ENCODE data around the gene ATP2B2. TPM values are rescaled to one million over a fixed set of nuclear protein-coding genes. Genes with fewer than 3 reads are reported as not detected.

The ATP2B2 gene
- total and polyA plus RNA-seq, 2 of the 8 experiments (the other 6 are each of a cell fraction or from before 2014, with no cell fraction given), result 0.14 to 1.2 TPM

GRCh38 chr3:10444110-10444429 is 61.3 kb downstream of the ATP2B2 start:
- Histone ChIP-seq H2BK15ac (ENCODE audit: low read length) (no peak overlapping the region), H4K20me1 (replicated peaks in 1 of 2; ENCODE audit: control insufficient read depth in 1 of 2, insufficient read depth in 2 of 2, low read length in 2 of 2) (no peaks in the 10 kb centered on the region), H2BK5ac (ENCODE audit: low read depth, low read length) (no peak overlapping the region), H3K27me3 (replicated peaks in 1 of 4; ENCODE audit: control insufficient read depth in 3 of 4, extremely low read depth in 1 of 4, insufficient read depth in 3 of 4, low read length in 3 of 4) (no peaks in the 10 kb centered on the region), H3K4ac (replicated peaks; ENCODE audit: insufficient read length, low read depth, low read length) (no peak overlapping the region), H3K4me3 (ENCODE audit: extremely low read depth in 1 of 4, insufficient read depth in 2 of 4, low read depth in 3 of 4, low read length in 4 of 4) (no peak overlapping the region), H3K18ac (ENCODE audit: extremely low read depth, low read length) (no peak overlapping the region), H3K9ac (replicated peaks in 1 of 4; ENCODE audit: extremely low read depth in 1 of 4, low read depth in 3 of 4, low read length in 3 of 4) (no peak overlapping the region), H3K9me3 (ENCODE audit: insufficient read depth in 2 of 2, low read depth in 1 of 2, low read length in 1 of 2) (no peaks in the 10 kb centered on the region), H2BK120ac (replicated peaks; ENCODE audit: low read depth, low read length) (no peak overlapping the region), H3K79me2 (ENCODE audit: control insufficient read depth in 1 of 2, insufficient read depth in 2 of 2, low read length in 2 of 2) (no peaks in the 10 kb centered on the region), H4K5ac (ENCODE audit: insufficient read length, low read depth, low read length) (no peak overlapping the region), H2AK5ac (ENCODE audit: low read depth, low read length) (no peak overlapping the region), H3K4me2 (ENCODE audit: insufficient read depth in 1 of 2, low read depth in 2 of 2, low read length in 2 of 2) (no peak overlapping the region), H3K79me1 (ENCODE audit: low read depth, low read length) (no peaks in the 10 kb centered on the region), H3K23me2 (ENCODE audit: low read depth, low read length) (no peaks in the 10 kb centered on the region), H3K14ac (ENCODE audit: insufficient read length) (no peak overlapping the region), H4K8ac (ENCODE audit: extremely low read depth, insufficient read depth, low read length) (no peak overlapping the region), H2BK20ac (ENCODE audit: low read length) (no peak overlapping the region), H3K4me1 (replicated peaks in 1 of 4; ENCODE audit: control insufficient read depth in 3 of 4, insufficient read depth in 4 of 4, low read length in 3 of 4) (peaks cover 0 to 2% (median 0%) of the 10 kb centered on the region in 4 experiments; a peak in 2 of 7 replicates), H3K27ac (ENCODE audit: low read depth, low read length) (no peak overlapping the region), H4K91ac (replicated peaks; ENCODE audit: insufficient read length, low read length) (no peak overlapping the region), H3K23ac (ENCODE audit: insufficient read length) (no peak overlapping the region), H2AFZ (ENCODE audit: low read length) (no peak overlapping the region), H3K56ac (replicated peaks; ENCODE audit: insufficient read length, low read depth, low read length) (no peak overlapping the region), H3K36me3 (ENCODE audit: control insufficient read depth in 2 of 4, insufficient read depth in 4 of 4, low read length in 3 of 4) (no peaks in the 10 kb centered on the region), H2BK12ac (ENCODE audit: low read depth, low read length) (no peak overlapping the region)
- ChIA-PET CTCF (ENCODE audit: partially characterized antibody) (interaction anchor here (1.4 kb wide), 1 partner anchor 11 kb away, joined by 4 read pairs; no protein-coding TSS in a partner anchor), POLR2A (ENCODE audit: partially characterized antibody) (no interaction called here)
- FAIRE-seq (no peak), DNase-seq (ENCODE audit: low read depth in 1 of 2, low spot score in 2 of 2) (no peak)
- WGBS, 2 experiments (ENCODE audit: extremely low coverage in 1 of 2, insufficient coverage in 1 of 2, insufficient read length in 1 of 2, insufficient replicate concordance in 2 of 2, low coverage in 1 of 2, low lambda C conversion rate in 2 of 2, missing lambda C conversion rate in 1 of 2), result 90% methylated on average over 10 of the region's 10 CpGs; no CpG with 5 or more reads in 1 of the 2 experiments
- TF ChIP-seq SAP30 (IDR thresholded peaks at IDR 0.05; ENCODE audit: insufficient read depth, insufficient replicate concordance, low read length) (no peak), NRF1 (IDR thresholded peaks at IDR 0.05; ENCODE audit: low read depth, low read length) (no peak), POLR2AphosphoS5 (IDR thresholded peaks at IDR 0.05; ENCODE audit: low read depth, low read length) (no peak), EGR1 (IDR thresholded peaks at IDR 0.05; ENCODE audit: borderline replicate concordance, low read depth, low read length) (no peak), JUN (IDR thresholded peaks at IDR 0.05; ENCODE audit: low read depth, low read length) (no peak), CBX8 (IDR thresholded peaks at IDR 0.05; ENCODE audit: borderline replicate concordance, low read depth, low read length) (no peak), CTCF (IDR thresholded peaks at IDR 0.05; ENCODE audit: control extremely low read depth in 1 of 3, insufficient read depth in 1 of 3, low read depth in 1 of 3, low read length in 3 of 3) (no peak), CBX5 (IDR thresholded peaks at IDR 0.05; ENCODE audit: low read depth, low read length) (no peak), CTBP2 (IDR thresholded peaks at IDR 0.05; ENCODE audit: borderline replicate concordance, insufficient read depth, insufficient read length, low read length) (no peak), CHD2 (IDR thresholded peaks at IDR 0.05; ENCODE audit: low read length) (no peak), TCF12 (IDR thresholded peaks at IDR 0.05; ENCODE audit: low read depth, low read length) (no peak)

Measured in H1 (cell line).